Epidermal melanocyte (primary cell): ENCODE results near the gene SCIN.
"Not testable (repeated sequence)": the region's sequence is repeated elsewhere in the genome, so short reads cannot be mapped to it uniquely, and the experiment has no call there.

Source experiments
- DNase-seq: peaks from one replicate; pipeline ENCODE4 v3.0.0; 2011; ENCODE audit warnings: low spot score; ENCODE audit not compliant: insufficient read length

SCIN gene

GRCh38 chr7:12610899-12611298 lies 40.4 kb downstream of the SCIN start:
- no peak for DNase-seq

- no peak for DNase-seq
These were observed 42.1 kb downstream of the SCIN start for GRCh38 chr7:12612622-12613021.

GRCh38 chr7:12619461-12620069 lies 49.0 kb downstream of the SCIN start:
- DNase-seq = no peak

- DNase-seq = no peak
These were observed 49.9 kb downstream of the SCIN start for GRCh38 chr7:12620371-12620770.

- DNase-seq = no peak
These were observed 52.7 kb downstream of the SCIN start for GRCh38 chr7:12623223-12623622.

- no peak for DNase-seq
These were observed 53.5 kb downstream of the SCIN start for GRCh38 chr7:12623885-12624498.

- no peak for DNase-seq
These were observed 55.3 kb downstream of the SCIN start for GRCh38 chr7:12625836-12626235.

- no peak for DNase-seq
These were observed 59.4 kb downstream of the SCIN start for GRCh38 chr7:12629816-12630512.

- DNase-seq = no peak
These were observed 59.9 kb downstream of the SCIN start for GRCh38 chr7:12630513-12630819.

- DNase-seq = no peak
These were observed 63.1 kb downstream of the SCIN start for GRCh38 chr7:12633582-12633981.

- DNase-seq = peak; percentile 27
These were observed 65.3 kb downstream of the SCIN start for GRCh38 chr7:12635830-12636229.

- no peak for DNase-seq
These were observed 66.8 kb downstream of the SCIN start for GRCh38 chr7:12637328-12637727.

- no peak for DNase-seq
These were observed 67.5 kb downstream of the SCIN start for GRCh38 chr7:12637819-12638592.

- no peak for DNase-seq
These were observed 68.4 kb downstream of the SCIN start for GRCh38 chr7:12638851-12639456.

- DNase-seq = no peak
These were observed 70.0 kb downstream of the SCIN start for GRCh38 chr7:12640299-12641096.

- DNase-seq = no peak
These were observed 70.7 kb downstream of the SCIN start for GRCh38 chr7:12641196-12641595.

GRCh38 chr7:12642508-12642907 lies 72.0 kb downstream of the SCIN start:
- no peak for DNase-seq

- no peak for DNase-seq
These were observed 72.6 kb downstream of the SCIN start for GRCh38 chr7:12643001-12643643.

- DNase-seq = no peak
These were observed 73.1 kb downstream of the SCIN start for GRCh38 chr7:12643644-12644043.

GRCh38 chr7:12645212-12645611 lies 74.7 kb downstream of the SCIN start:
- DNase-seq = not testable (repeated sequence)

- no peak for DNase-seq
These were observed 75.6 kb downstream of the SCIN start for GRCh38 chr7:12646139-12646538.
